GM12891 (cell line): ENCODE data around the gene SEMA3A.
"Not testable (repeated sequence)": the region's sequence is repeated elsewhere in the genome, so short reads cannot be mapped to it uniquely, and the experiment has no call there.

Source experiments
- DNase-seq: peaks from one replicate; pipeline ENCODE4 v3.0.0; 2011; ENCODE audit warnings: low spot score; ENCODE audit not compliant: insufficient read length
- FAIRE-seq: peaks from 2 replicates; lab custom pipeline; 2011; peaks lifted over from hg19 to GRCh38; lab: Jason Lieb, UNC
- PAX5 ChIP-seq: IDR thresholded peaks from 2 replicates; pipeline ENCODE4 v1.6.1; 2011; ENCODE audit warnings: low read length, moderate library complexity, mild to moderate bottlenecking; ENCODE audit not compliant: insufficient read depth, severe bottlenecking
- POLR2A ChIP-seq: IDR thresholded peaks from 2 replicates; pipeline ENCODE4 v1.6.1; 2011; ENCODE audit warnings: low read depth, low read length, control low read depth
- POLR2AphosphoS5 ChIP-seq: IDR thresholded peaks from 2 replicates; pipeline ENCODE4 v1.6.1; 2011; ENCODE audit warnings: low read depth, low read length, control low read depth
- POU2F2 ChIP-seq: IDR thresholded peaks from 2 replicates; pipeline ENCODE4 v1.6.1; 2011; ENCODE audit warnings: low read depth, mild to moderate bottlenecking, control low read depth, low read length, moderate library complexity
- SPI1 ChIP-seq: IDR thresholded peaks from 2 replicates; pipeline ENCODE4 v1.6.1; 2011; ENCODE audit warnings: low read depth, low read length, control low read depth
- TAF1 ChIP-seq: IDR thresholded peaks from 2 replicates; pipeline ENCODE4 v1.6.1; 2011; ENCODE audit warnings: low read depth, low read length, control low read depth

The SEMA3A gene

GRCh38 chr7:84057576-84057975 lies 137.0 kb downstream of the SEMA3A start:
- TF ChIP-seq SPI1 (no peak), PAX5 (no peak), POLR2A (no peak), POLR2AphosphoS5 (no peak), POU2F2 (no peak), TAF1 (no peak)
- no peak for FAIRE-seq
- DNase-seq: no peak

- FAIRE-seq (no peak), DNase-seq (no peak)
- no peak for TF ChIP-seq SPI1
- TF ChIP-seq POLR2A: no peak
- TF ChIP-seq POU2F2: no peak
- no peak for TF ChIP-seq TAF1
- TF ChIP-seq PAX5: no peak
- no peak for TF ChIP-seq POLR2AphosphoS5
Measured at GRCh38 chr7:84055904-84056605, 138.5 kb downstream of the SEMA3A start.

GRCh38 chr7:84055199-84055598 lies 139.4 kb downstream of the SEMA3A start:
- not testable (repeated sequence) for DNase-seq, FAIRE-seq

- DNase-seq: no peak
- no peak for FAIRE-seq
Measured at GRCh38 chr7:84049071-84049836, 145.3 kb downstream of the SEMA3A start.

GRCh38 chr7:84047085-84047484 lies 147.5 kb downstream of the SEMA3A start:
- TF ChIP-seq TAF1 (no peak), PAX5 (no peak), POU2F2 (no peak), SPI1 (no peak), POLR2AphosphoS5 (no peak), POLR2A (no peak)
- FAIRE-seq (no peak), DNase-seq (no peak)

More at GRCh38 chr7:84049071-84049836, 145.3 kb downstream of the SEMA3A start:
- TF ChIP-seq POLR2AphosphoS5: no peak
- no peak for TF ChIP-seq POLR2A
- no peak for TF ChIP-seq PAX5
- no peak for TF ChIP-seq POU2F2
- no peak for TF ChIP-seq TAF1
- no peak for TF ChIP-seq SPI1

GRCh38 chr7:84044834-84045233 lies 149.8 kb downstream of the SEMA3A start:
- FAIRE-seq (no peak), DNase-seq (no peak)
- TF ChIP-seq POU2F2 (no peak), PAX5 (no peak), TAF1 (no peak), POLR2A (no peak), POLR2AphosphoS5 (no peak), SPI1 (no peak)

- DNase-seq: no peak
- TF ChIP-seq TAF1 (no peak), POLR2AphosphoS5 (no peak), POU2F2 (no peak), SPI1 (no peak), POLR2A (no peak), PAX5 (no peak)
- no peak for FAIRE-seq
Measured at GRCh38 chr7:84043661-84044191, 150.9 kb downstream of the SEMA3A start.

GRCh38 chr7:84042110-84042539 lies 152.5 kb downstream of the SEMA3A start:
- TF ChIP-seq POLR2AphosphoS5 (no peak), PAX5 (no peak), POU2F2 (no peak), POLR2A (no peak), SPI1 (no peak), TAF1 (no peak)
- DNase-seq: no peak
- no peak for FAIRE-seq

GRCh38 chr7:84041649-84042048 lies 152.9 kb downstream of the SEMA3A start:
- TF ChIP-seq SPI1: no peak
- TF ChIP-seq POLR2A: no peak
- DNase-seq (no peak), FAIRE-seq (no peak)

- DNase-seq (no peak), FAIRE-seq (no peak)
- TF ChIP-seq PAX5 (no peak), SPI1 (no peak), POU2F2 (no peak), TAF1 (no peak), POLR2A (no peak), POLR2AphosphoS5 (no peak)
Measured at GRCh38 chr7:84040355-84040754, 154.2 kb downstream of the SEMA3A start.
